ENCODE results near the gene YPEL4. TPM values are rescaled to one million over a fixed set of nuclear protein-coding genes. Genes with fewer than 3 reads are reported as not detected.

The YPEL4 gene
- total RNA-seq, 2 experiments from 2014 or later: 5.6 to 7.3 TPM

DNA sequence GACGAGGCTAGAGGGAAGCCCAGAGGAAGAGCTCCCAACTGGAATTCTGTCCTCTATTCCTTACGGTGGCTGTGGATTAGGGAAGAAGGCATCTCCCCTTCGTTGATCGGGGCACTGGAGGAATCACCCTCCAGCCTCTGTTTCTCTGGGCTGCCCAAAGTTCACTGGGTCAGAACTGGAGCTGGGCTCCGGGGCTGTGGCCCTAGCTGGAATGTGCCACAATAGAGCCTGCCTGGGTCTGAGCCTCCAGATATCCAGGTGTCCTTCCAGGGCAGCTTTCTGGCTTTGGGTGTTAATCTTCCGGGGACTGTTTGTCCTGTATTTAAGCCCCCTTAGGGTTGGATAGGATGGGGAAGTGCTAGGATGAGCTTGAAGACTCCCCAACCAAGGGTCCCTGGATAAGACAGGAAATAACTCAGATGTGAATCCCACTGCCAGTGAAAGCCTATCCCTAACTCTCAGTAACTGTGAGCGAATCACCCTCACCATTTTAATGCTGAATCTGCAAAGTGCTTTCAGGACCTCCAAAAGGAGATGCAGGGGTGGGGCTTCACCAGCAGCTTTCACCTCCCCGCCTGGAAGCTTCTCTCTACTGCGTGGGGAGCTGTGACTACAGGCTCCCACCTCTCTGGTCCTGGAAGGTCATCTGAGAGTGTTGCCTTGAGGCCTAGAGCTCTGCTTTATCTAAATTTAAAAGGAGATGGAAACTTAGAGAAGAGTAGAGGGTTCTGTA is 9.5 kb downstream of the YPEL4 start:
- Histone ChIP-seq H3K36me3 (ENCODE audit: insufficient read depth, low read length) (no peaks in the 10 kb centered on the region), H3K27me3 (ENCODE audit: control insufficient read depth in 1 of 2, insufficient read depth in 2 of 2, low read length in 2 of 2) (peaks cover 13 to 28% of the 10 kb centered on the region in 2 experiments), H3K4me3 (ENCODE audit: low read length) (no peak overlapping the region), H3K9me3 (ENCODE audit: control insufficient read depth in 1 of 2, insufficient read depth in 1 of 2, low read length in 2 of 2) (no peaks in the 10 kb centered on the region), H3K27ac (ENCODE audit: low read depth in 1 of 2, low read length in 2 of 2) (no peak overlapping the region), H3K4me1 (ENCODE audit: insufficient read depth, low read length) (peaks cover 28% of the 10 kb centered on the region)
- Mint-ChIP-seq H3K27me3 (peaks cover 45% of the 10 kb centered on the region), H3K27ac (no peak overlapping the region), H3K36me3 (ENCODE audit: low read depth) (no peaks in the 10 kb centered on the region), H3K4me1 (ENCODE audit: low read depth) (peaks cover 28% of the 10 kb centered on the region), H3K9me3 (no peaks in the 10 kb centered on the region), H3K4me3 (peak overlapping the region; percentile 65)
- no peak for ATAC-seq (ENCODE audit: poor library complexity)
- no peak for DNase-seq
- intact Hi-C loops (cut with DNase I, micrococcal nuclease): loop anchor here in 1 of 2 experiments (1.0 to 2.0 kb wide), 2 partner anchors 147 to 292 kb away; no protein-coding TSS in a partner anchor
- POLR2A ChIA-PET: interaction anchor here (1.5 to 4.0 kb wide), 3 partner anchors 72 to 160 kb away, joined by 3 to 34 read pairs (median 7); partner anchors contain the start of genes SELENOH and UBE2L6
- TF ChIP-seq CTCF (IDR thresholded peaks at IDR 0.05): no peak
- CTCF ChIA-PET: interaction anchor here (0.6 to 4.7 kb wide), 7 partner anchors 27 to 390 kb away, joined by 3 to 47 read pairs (median 5); partner anchors contain the start of genes UBE2L6 and ZDHHC5

DNA sequence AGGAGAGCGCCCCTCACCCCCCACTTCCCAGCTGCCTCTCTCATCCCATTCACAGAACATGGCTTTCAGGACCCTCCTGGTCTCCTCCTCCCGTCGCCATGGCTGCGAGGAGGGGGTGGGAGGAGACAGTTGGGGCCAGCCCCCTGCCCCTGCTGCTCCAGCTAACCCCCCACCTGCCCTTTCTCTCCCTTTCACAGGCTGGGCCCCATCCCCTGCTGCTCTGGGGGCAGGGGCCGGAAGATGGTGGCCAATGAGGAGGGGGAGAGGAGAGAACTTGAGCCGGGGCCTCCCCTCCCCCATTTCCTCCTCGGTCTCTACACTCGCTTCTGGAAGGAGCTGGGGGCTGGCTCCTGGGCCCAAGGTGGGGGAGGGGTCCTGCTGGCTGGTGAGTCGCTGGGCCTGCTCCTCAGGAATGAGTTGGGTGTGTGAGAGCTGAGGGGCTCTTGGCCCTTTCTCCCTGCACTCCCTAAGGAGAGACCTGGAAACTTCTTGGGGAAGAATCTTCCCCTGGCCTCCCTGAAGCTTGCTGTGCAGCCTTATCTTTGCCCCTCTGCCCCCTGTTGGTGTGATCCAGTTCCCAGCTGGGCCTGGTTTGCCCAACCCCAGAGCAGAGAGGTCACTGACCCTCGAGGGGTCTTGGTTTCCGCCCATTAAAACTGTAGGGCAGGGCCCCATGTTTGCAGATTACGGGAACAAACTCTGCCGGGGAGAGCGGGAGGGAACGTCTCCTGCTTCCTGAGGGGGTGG is 10.2 kb downstream of the YPEL4 start:
- Mint-ChIP-seq H3K9me3 (no peaks in the 10 kb centered on the region), H3K27ac (no peak overlapping the region), H3K4me3 (peak overlapping the region; percentile 92), H3K36me3 (ENCODE audit: low read depth) (no peaks in the 10 kb centered on the region), H3K27me3 (peaks cover 41% of the 10 kb centered on the region), H3K4me1 (ENCODE audit: low read depth) (peaks cover 22% of the 10 kb centered on the region)
- DNase-seq (peak in 1 of 14 experiments; percentile 36), ATAC-seq (ENCODE audit: poor library complexity) (peak; percentile 30)
- H3K4me3 ChIP-seq (ENCODE audit: low read length): peak overlapping the region; percentile 59
- no peaks in the 10 kb centered on the region for H3K36me3 ChIP-seq (ENCODE audit: insufficient read depth, low read length)
- H3K27ac ChIP-seq (ENCODE audit: low read depth in 1 of 2, low read length in 2 of 2): no peak overlapping the region
- H3K27me3 ChIP-seq (ENCODE audit: control insufficient read depth in 1 of 2, insufficient read depth in 2 of 2, low read length in 2 of 2): peaks cover 14 to 22% of the 10 kb centered on the region in 2 experiments
- TF ChIP-seq CTCF (IDR thresholded peaks at IDR 0.05): no peak
- ChIA-PET POLR2A (interaction anchor here (1.2 to 4.0 kb wide), 2 partner anchors 71 to 314 kb away, joined by 3 to 34 read pairs; partner anchors contain the start of genes TNKS1BP1 and UBE2L6), CTCF (interaction anchor here (0.6 to 4.7 kb wide), 5 partner anchors 71 to 390 kb away, joined by 3 to 47 read pairs (median 4); partner anchors contain the start of gene UBE2L6)
- H3K4me1 ChIP-seq (ENCODE audit: insufficient read depth, low read length): peaks cover 24% of the 10 kb centered on the region
- no peaks in the 10 kb centered on the region for H3K9me3 ChIP-seq (ENCODE audit: control insufficient read depth in 1 of 2, insufficient read depth in 1 of 2, low read length in 2 of 2)
- intact Hi-C loops (cut with DNase I, micrococcal nuclease): loop anchor here (1.0 to 2.0 kb wide), 3 partner anchors 147 to 291 kb away; no protein-coding TSS in a partner anchor

- peak; percentile 29 for ATAC-seq (ENCODE audit: poor library complexity)
- ChIA-PET POLR2A (interaction anchor here (1.2 to 4.0 kb wide), 2 partner anchors 70 to 314 kb away, joined by 3 to 34 read pairs; partner anchors contain the start of genes TNKS1BP1 and UBE2L6), CTCF (interaction anchor here (0.8 to 4.7 kb wide), 3 partner anchors 71 to 162 kb away, joined by 3 to 47 read pairs (median 4); partner anchors contain the start of gene UBE2L6)
- intact Hi-C loops (cut with DNase I, micrococcal nuclease): loop anchor here in 1 of 2 experiments (2.0 kb wide), 1 partner anchor 148 kb away; no protein-coding TSS in a partner anchor
- no peak overlapping the region for H3K27ac Mint-ChIP-seq
- no peaks in the 10 kb centered on the region for H3K9me3 ChIP-seq (ENCODE audit: control insufficient read depth in 1 of 2, insufficient read depth in 1 of 2, low read length in 2 of 2)
- no peaks in the 10 kb centered on the region for H3K36me3 Mint-ChIP-seq (ENCODE audit: low read depth)
- peaks cover 21% of the 10 kb centered on the region for H3K4me1 Mint-ChIP-seq (ENCODE audit: low read depth)
- no peaks in the 10 kb centered on the region for H3K9me3 Mint-ChIP-seq
- peaks cover 45% of the 10 kb centered on the region for H3K27me3 Mint-ChIP-seq
- peak in 1 of 14 experiments; percentile 26 for DNase-seq
- peak overlapping the region; percentile 59 for H3K4me3 ChIP-seq (ENCODE audit: low read length)
- H3K4me1 ChIP-seq (ENCODE audit: insufficient read depth, low read length): peaks cover 24% of the 10 kb centered on the region
- H3K27ac ChIP-seq (ENCODE audit: low read depth in 1 of 2, low read length in 2 of 2): no peak overlapping the region
- no peak for TF ChIP-seq CTCF (IDR thresholded peaks at IDR 0.05)
- H3K36me3 ChIP-seq (ENCODE audit: insufficient read depth, low read length): no peaks in the 10 kb centered on the region
- H3K27me3 ChIP-seq (ENCODE audit: control insufficient read depth in 1 of 2, insufficient read depth in 2 of 2, low read length in 2 of 2): peaks cover 14 to 19% of the 10 kb centered on the region in 2 experiments
- peak overlapping the region; percentile 92 for H3K4me3 Mint-ChIP-seq
Measured at GRCh38 chr11:57638811-57639320, 10.8 kb downstream of the YPEL4 start.

All from CD4-positive, alpha-beta T cell (primary cell).